ELF-1 (cell line): Measurements from ENCODE around the gene DYNLT1.
"Not testable (repeated sequence)": the region's sequence is repeated elsewhere in the genome, so short reads cannot be mapped to it uniquely, and the experiment has no call there.

Experiments
- DNase-seq: peaks from one replicate; pipeline ENCODE4 v3.0.0-alpha.2; 2016; ENCODE audit warnings: low read depth, low spot score

The DYNLT1 gene

DNA sequence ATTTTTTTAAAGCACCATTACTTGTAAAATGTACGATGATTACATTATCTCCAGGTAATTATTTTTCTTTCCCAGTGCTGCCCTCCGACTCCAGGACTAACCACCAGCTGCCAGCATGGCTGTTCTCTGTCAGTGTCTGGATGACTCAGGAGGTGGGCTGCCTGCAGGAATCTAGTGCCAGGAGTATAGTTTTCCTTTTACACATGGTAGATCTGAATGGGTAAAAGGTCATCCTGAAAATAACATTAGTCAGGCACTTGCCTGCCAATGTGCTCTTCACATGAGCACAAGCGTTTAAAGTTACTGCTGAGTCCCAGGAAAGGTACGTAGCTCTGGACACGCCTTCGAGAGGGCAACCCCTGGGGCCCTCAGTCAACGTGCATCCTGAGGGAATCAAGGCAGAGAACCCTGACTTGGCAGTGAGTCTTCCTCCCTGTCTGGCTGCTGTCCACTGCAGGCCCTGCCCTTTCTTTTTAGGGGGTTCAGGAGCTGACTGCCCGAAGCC is 2.4 kb downstream of the DYNLT1 start:
- DNase-seq: no peak

DNA sequence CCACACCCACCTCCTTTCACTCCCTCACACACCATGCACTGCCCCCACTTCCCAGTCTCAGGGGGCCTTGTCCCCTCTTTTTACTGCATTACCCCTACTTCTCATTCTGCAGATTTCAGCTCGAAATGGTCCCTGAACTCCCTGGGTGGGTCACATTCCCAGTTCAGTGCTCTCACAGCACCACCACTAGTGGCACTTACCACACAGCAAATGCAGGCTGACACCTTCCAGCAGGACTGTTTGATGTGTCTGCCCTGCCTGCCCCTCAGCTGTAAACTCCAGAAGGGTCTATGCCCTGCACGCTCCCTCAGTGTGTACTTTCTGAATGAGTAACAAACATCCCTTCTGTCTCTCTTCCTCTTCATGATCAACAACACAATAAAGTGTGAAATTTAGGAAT is 4.0 kb downstream of the DYNLT1 start:
- no peak for DNase-seq

DNA sequence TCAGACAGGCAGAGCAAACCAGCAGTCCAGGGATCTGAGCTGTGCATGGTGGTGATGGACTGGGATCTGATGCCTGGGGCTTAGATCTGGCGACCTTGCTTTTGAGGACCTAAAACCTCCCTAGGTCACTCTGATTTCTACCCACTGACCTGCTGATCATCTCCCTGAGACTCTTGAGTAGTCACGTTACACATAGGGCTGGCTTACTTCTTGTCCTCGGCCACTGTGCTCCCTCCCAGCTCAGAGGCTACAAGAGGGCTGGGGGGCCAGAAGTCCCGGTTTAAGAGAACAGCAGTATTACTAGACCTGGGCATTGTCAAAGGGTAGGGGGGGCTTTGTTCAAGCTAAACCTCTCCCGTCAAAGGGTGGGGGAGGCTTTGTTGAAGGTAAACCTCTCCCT is 5.5 kb downstream of the DYNLT1 start:
- DNase-seq: no peak

DNA sequence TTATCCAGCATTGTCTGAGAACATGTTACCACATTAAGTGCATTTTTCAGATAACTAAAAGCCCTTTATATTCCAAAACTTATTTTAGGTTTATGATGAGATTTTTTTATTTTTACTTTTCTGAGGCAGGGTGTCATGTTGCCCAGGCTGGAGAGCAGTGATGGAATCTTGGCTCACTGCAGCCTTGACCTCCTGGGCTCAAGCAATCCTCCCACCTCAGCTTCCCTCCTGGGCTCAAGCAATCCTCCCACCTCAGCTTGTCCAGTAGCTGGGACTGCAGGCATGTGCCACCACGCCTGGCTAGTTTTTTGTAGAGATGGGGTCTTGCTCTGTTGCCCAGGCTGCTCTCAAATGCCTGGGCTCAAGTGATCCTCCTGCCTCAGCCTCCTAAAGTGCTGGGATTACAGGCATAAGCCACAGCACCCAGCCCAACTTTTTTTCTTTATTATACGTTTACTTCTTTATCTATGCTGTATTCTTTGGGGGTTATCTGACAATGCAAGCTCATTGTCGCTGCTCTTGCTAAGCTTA is 6.2 kb downstream of the DYNLT1 start:
- no peak for DNase-seq

DNA sequence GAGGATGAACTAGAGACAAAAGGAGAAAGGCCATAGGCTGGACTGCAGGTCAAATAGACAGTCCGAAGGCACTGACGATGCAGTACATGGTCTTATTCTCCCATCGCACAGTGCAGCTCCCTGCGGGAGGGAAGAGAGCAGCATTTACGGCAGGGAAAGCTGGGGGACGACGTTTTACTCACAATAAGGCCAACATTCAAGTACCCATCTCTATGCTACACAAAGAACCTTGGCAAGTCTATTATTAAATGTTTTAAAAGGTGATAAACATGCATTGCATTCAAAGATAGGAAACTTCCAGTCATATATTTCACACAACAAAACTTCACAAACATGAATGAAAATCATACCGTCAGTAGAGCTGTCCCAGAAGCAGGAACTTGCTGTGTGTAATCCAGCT is 7.8 kb downstream of the DYNLT1 start:
- DNase-seq: no peak

DNA sequence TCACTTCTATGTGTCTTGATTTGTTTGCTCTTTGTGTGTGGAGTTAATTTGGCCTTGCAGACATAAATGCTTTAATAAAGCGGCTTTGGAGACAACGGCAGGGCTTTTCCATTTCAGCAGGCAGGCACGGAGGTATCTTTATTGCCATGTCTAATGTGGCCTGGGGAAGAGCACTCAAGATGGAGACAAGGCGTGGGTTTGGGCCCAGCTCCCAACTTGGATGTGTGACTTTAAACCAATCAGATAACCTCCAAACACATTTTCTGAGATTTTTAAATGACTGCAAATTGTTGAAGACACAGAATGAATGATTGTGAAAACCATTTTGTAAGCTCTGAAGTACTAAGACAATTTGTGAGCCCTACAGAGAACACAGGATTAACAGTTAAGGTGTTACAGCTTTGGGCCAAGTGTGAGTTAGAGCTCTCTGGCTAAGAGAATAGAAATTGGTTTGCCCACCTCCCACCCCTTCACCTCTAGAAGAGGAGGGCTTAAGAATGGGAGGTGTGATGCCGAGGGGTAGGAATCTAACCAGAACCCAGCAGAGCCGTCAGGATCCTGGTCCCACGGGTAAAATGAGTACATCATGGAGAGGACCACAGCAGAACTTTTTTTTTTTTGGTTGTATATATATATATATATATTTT is 9.0 kb downstream of the DYNLT1 start:
- DNase-seq: no peak

DNA sequence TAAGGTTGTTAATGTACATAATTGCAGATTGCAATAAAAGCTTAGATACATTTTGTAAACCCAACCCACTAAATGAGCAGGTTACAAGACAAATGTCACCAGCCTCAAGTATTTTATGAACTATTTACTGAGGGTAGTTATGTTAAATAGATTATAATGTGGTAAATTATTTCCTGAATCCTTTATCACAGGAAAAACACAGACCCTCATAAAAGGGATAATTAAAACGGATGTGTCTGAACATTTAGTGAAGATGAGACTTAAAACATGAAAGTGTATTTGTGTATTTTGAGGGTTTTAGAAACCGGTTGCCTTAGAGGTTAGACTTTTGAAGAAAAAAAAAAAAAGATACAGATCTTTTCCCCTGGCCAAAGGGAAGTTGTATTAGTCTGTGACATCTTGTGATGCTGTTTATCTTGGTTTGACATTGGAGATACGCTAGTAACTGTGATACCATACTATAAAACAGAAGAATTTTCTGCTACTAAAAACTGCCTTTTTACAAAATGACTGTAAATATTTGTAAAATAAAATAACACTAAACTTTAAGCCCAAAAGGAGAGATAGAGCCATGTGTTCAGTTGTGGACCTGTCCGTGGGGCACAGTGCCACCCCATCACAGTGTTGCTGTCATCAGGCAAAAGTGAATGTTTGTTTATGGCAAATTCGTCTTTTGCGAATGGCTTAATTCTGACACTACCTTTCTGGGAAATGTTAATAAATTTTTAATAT is 9.7 kb downstream of the DYNLT1 start:
- DNase-seq: no peak

DNA sequence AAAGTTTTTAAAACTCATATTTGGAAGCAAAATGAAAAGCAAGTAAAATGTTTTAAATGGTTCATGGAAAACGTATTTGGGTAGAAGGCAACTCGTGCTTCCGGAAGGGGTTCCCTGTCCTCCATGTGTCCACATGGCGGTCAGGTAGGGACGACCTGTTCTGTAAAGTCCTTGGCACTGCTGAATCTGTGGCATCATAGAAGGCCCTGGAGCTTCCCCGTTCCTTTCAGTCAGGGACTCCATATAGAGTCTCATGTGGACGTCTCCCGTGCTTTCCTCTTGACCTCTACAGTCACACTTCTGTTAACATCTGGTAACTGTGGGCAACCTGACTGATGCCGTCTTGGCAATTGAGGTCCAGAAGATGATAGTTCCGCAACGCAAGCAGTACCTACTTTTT is 11.4 kb downstream of the DYNLT1 start:
- no peak for DNase-seq

DNA sequence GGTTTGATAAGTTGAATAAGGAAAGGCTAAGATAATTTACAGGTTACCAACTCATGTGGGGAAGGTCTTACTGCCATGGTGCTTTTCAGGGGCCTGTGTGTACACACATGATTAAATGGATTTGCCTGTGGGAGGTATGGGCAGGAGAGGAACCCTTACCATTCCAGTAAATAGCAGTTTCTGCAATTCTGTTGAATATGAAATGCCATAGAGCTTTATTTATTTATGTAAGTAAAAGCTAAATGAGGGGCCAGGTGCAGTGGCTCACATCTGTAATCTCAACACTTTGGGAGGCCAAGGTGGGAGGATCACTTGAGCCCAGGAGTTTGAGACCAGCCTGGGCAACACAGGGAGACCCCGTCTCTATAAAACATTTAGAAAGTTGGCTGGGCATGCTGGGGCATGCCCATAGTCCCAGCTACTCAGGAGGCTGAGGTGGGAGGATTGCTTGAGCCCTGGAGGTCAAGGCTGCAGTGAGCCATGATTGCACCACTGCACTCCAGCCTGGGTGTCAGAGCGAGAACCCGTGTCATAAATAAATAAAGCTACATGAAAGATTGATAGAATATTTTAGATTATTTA is 11.9 kb downstream of the DYNLT1 start:
- not testable (repeated sequence) for DNase-seq

DNA sequence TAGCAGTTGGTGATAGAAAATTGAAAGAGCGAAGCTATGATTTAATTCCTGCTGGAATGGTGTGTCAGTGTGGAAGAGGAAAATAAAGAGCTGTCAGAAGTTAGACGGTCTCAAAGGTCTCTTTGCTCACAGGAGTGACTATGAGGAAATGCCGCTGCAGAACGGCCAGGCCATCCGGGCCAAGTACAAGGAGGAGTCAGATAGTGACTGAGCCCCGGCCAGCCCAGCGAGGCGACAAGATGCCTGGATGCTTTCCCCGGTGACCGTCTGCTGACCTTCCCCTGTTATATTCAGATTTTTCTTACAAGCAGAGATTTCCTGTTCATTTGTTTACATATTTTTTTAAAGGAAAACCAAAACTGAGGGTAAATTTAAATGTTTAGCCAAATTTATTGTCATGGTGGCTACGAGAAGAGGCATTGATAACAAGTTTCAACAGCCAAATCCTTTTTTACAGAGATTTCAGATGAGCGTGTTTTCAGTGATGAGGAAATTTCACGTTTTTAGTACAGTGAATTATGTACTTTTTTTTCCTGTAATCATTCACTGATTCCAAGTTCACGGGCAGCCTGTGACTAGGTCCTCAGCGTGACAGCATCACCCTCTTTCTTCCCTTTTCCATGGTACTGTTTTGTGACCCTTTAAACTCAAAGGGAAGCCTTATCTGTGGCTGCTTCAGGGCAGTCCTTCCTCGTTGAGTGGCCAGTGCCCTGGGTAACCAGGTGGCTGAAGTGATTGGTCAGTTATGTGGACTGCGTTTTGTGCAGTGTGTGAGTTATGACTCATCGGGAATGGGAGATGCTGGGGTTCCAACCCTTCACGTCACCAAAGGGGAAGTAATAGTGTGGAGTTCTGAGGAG is 12.6 kb downstream of the DYNLT1 start:
- DNase-seq: peak; percentile 5

DNA sequence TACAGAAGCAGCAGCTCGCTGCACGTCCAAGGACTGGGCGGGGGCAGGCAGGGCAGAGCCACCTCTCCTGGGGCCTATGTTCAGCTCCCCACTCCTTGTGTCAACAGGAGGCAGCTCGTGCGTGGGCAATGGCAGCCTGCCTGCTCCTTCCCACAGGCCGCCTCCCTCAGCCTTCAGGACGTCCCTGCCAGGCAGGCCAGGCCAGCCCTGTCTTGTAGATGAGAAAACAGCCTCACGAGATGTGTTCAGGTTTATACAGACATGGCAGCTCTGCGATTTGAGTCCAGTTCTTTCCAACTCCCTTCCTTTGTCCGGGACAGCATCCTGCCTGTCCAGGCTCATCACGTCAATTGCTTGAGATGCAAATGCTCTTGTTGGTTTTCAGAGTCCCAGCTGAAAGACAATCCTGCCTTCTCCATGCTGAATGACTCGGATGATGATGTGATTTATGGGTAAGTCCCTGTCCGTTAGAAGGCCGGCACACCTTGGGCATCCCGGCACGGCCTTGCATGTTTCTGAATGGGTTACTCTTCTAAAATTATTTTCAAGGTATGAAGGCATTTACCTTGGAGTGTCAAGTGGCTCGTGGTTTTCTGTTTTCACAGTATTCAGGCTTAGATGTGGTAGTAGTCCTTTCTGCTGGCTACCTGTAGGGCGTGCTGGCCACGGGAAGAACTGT is 13.5 kb downstream of the DYNLT1 start:
- DNase-seq: no peak

DNA sequence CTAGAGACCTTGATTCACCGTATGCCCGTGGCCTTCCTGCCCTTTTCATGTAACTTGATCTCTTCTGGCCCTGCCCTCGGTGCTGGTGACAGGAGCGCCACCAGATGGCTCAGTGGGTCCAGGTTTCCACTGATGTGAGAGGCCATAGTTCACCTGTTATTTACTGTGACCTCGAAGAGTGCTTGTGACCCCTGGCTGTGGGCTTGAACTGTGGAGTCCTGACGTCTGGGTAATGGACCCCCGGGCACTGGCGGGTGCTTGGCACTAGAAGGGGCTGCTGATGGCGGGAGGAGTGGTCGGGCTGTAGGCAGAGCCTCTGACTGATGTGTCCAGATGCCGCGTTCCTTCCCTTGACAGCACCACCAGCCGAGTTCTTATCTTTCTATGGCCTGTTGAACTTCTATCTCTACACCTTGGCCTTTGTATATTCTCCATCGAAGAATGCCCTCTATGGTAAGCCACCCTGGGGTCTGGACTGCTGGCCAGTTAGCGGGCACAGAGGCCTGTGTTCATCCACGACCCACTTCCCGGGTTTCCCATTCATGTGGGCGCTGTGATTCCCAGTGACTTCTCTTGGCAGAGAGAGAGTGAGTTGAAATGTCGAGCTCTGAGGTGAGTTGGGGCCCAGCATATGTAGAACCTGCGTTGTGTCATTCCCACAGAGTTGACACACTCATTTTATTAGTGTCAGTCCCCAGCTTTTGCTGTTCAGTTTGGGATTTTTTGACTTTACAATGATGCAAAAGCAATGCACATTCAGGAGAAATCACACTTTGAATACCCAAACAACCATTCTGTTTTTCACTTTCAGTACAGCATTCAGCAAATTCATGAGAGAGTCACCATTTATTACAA is 14.9 kb downstream of the DYNLT1 start:
- peak; percentile 39 for DNase-seq

DNA sequence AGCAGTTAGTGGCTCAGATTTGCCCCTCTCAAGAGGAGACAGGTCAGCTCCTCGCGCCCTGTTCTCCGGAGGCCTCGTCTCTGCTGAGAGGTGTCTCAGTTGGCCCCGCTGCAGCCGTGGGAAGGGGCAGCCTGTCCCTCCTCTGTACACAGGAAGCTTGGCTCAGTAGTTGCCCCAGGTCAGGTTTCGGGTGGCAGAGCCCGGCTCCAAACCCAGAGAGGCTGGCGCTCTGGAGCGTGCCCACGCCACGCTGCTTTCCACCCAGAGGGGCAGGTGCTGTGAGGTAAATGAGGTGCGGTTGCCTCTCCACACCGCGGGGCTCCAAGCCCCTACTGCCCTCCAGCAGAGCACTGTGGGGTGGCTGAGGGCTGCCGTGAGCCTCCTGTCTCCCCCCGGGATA is 16.0 kb downstream of the DYNLT1 start:
- DNase-seq: peak; percentile 2

DNA sequence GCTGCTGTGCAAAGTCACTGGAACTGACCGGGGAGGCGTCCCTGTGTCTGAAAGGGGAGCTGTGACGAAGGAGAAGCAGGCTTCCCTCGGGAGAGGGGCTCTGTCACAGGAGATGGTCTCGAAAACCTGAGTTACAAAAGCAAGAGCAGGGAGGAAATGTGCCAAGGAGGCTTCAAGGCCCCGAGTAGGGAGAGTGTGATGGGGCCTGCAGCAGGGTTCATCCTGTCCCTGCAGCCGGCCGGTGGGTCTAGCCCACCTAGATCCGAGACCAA is 16.7 kb downstream of the DYNLT1 start:
- DNase-seq: no peak

DNA sequence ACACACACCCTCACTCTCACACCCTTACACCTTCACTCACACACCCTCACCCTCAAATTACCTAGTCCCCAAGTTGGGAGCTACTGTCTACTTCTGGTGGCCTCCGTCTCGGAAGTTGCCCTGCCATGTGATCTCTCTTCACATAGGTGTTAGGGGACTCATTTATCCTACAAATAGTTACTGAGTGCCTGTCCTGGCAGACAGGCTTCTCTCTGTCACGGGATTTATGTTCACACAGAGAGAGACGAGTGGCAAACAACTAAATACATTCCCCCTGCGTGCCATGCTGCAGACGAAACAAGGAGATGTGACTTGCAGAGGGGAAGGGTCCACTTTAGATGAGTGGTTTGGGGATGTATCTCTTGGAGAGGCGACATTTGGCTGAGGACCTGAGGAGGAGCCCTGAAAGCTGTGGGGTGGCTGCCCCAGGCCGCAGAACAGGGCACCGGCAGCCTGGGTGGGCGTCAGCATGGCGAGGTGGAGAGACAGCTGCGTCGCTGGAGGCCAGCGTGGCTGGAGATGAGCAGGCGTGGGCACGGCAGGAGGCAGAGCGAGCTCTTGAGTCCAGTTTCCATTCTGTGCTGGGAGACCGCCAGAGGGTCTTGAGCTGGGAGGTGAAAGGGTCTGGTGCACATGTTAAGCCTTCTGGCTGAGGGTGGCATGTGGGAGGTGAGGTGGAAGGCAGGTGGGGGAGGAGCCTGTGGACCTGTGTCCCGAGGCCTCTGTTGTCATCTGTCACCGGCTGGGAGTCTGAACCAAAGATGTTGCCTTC is 17.2 kb downstream of the DYNLT1 start:
- no peak for DNase-seq

DNA sequence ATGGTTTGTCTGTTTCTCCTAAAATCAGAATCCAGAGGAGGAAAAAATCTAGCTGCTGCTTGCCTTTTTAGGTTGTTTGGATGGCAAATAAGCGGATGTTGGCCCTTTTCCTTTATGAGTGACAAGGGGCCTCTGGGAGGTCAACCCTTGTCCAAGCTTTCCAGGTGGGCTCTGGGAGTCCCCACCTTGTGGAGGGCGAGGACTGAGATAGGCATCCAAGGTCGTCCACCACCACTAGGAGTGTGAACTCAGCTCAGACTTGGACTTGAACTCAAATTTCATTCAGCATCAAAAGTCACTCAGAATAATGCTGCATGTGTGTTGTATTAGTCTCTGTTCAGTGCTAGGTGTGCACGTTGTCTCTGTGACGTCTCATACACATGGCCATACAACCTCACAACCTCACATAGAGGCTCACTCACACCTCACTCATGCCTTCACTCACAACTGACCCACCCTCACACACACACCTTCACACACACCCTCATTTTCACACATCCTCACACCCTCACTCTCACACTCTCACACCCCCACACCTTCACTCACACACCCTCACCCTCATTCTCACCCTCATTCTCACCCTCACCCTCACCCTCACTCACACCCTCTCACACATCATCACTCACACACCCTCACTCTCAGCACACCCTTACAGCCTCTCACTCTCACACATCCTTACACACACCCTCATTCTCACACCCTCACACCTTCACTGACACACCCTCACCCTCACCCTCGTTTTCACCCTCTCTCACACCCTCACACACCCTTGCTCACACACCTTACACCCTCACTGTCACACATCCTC is 18.0 kb downstream of the DYNLT1 start:
- DNase-seq: no peak

DNA sequence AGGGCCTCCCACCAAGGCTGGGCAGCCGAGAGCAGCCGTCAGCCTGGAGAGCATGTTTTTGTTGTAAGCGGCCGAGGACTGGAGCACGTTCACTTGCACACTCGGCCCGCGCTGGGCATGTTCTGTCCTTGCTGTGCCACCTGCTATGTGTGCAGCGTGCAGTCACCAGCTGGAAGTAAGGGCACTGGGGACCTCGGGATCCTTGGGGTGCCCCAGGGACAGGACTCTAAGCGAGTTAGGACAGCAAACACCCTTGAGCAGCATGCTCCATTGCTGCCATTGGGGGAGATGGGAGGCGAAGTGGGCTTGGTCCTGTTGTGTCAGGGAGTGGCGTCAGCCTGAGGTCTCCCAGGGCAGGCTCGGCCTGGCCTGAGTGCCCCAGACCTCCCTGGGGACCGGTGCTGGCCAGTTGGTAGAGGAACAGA is 18.6 kb downstream of the DYNLT1 start:
- no peak for DNase-seq
